NCI-H1092 treated with DMSO at 0.1 percent for 48 hours (cell line): ENCODE data around the gene SLC2A1.
A peak's percentile ranks its signal among the peaks of the same experiment; 100 is the strongest.
"Not testable (repeated sequence)": the region's sequence is repeated elsewhere in the genome, so short reads cannot be mapped to it uniquely, and the experiment has no call there.

Experiments
- DNase-seq: peaks from one replicate; lab custom pipeline; 2025; lab: John Stamatoyannopoulos, UW

Gene SLC2A1

GRCh38 chr1:42929434-42930177, 29.1 kb downstream of the SLC2A1 start:
- DNase-seq, result no peak

- no peak for DNase-seq
These were observed 29.8 kb downstream of the SLC2A1 start for GRCh38 chr1:42928859-42929258.

- DNase-seq, result no peak
These were observed 30.7 kb downstream of the SLC2A1 start for GRCh38 chr1:42927920-42928505.

- DNase-seq, result no peak
These were observed 31.3 kb downstream of the SLC2A1 start for GRCh38 chr1:42927274-42927841.

GRCh38 chr1:42926879-42927242, 31.8 kb downstream of the SLC2A1 start:
- no peak for DNase-seq

- no peak for DNase-seq
These were observed 32.3 kb downstream of the SLC2A1 start for GRCh38 chr1:42926235-42926878.

- peak; percentile 39 for DNase-seq
These were observed 33.6 kb downstream of the SLC2A1 start for GRCh38 chr1:42924851-42925760.

GRCh38 chr1:42924082-42924850, 34.4 kb downstream of the SLC2A1 start:
- DNase-seq, result peak; percentile 96

- DNase-seq, result no peak
These were observed 35.1 kb downstream of the SLC2A1 start for GRCh38 chr1:42923367-42924081.

GRCh38 chr1:42922687-42923366, 35.8 kb downstream of the SLC2A1 start:
- DNase-seq, result peak; percentile 83

- no peak for DNase-seq
These were observed 36.9 kb downstream of the SLC2A1 start for GRCh38 chr1:42921769-42922168.

GRCh38 chr1:42919651-42920050, 39.0 kb downstream of the SLC2A1 start:
- not testable (repeated sequence) for DNase-seq

- DNase-seq, result no peak
These were observed 41.5 kb downstream of the SLC2A1 start for GRCh38 chr1:42917241-42917495.

- no peak for DNase-seq
These were observed 43.2 kb downstream of the SLC2A1 start for GRCh38 chr1:42915456-42915855.

- DNase-seq, result no peak
These were observed 44.5 kb downstream of the SLC2A1 start for GRCh38 chr1:42914092-42914627.

- peak; percentile 77 for DNase-seq
These were observed 45.1 kb downstream of the SLC2A1 start for GRCh38 chr1:42913426-42914091.

- DNase-seq, result no peak
These were observed 47.7 kb downstream of the SLC2A1 start for GRCh38 chr1:42910985-42911384.

GRCh38 chr1:42908046-42908445, 50.6 kb downstream of the SLC2A1 start:
- DNase-seq, result no peak

GRCh38 chr1:42904434-42904833, 54.2 kb downstream of the SLC2A1 start:
- no peak for DNase-seq
